GM12874 (cell line): ENCODE data around the gene PNP.

Experiments used
- TF ChIP-seq, protein P1 (sequence below): IDR thresholded peaks from 2 replicates; pipeline ENCODE4 v1.5.1; 2011; ENCODE audit warnings: low read depth, mild to moderate bottlenecking, control low read depth, low read length, moderate library complexity; ENCODE audit not compliant: insufficient read depth

The PNP gene

DNA sequence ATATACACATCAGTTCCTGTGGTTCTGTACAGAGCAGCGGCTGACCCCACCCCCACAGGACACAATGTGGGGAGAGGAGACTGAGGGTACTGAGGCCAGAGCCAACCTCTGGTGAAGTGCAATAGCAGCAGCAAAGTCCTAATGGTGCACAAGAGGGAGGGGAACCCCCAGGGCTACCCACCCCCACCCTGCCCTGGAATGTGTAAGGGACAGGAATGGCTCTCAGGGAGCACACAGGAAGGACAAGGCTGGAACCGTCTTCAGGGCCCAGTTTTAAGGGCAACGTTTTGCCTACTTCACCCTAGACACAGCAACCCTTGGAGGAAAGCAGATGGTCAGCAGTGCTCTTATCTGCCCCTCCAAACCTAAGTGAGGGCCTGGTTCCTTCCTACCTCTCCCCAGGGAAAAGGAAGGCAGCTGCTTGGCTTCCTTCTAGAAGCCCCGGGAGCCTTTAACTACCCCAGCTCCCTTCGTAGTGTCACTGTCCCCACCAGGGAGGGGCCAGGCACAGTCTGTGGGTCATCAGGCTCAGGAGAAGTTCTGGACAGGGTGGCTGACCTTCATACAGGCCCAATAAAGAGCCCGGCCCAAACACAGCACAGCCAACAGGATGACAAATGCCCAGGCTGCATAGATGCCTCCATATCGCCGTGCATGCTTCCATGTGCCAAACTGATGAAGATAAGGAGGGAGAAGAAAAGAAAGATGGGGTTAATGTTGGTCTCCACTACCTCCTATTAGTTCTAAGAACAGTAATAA lies 11.0 kb upstream of the PNP start:
- TF ChIP-seq, protein P1, sequence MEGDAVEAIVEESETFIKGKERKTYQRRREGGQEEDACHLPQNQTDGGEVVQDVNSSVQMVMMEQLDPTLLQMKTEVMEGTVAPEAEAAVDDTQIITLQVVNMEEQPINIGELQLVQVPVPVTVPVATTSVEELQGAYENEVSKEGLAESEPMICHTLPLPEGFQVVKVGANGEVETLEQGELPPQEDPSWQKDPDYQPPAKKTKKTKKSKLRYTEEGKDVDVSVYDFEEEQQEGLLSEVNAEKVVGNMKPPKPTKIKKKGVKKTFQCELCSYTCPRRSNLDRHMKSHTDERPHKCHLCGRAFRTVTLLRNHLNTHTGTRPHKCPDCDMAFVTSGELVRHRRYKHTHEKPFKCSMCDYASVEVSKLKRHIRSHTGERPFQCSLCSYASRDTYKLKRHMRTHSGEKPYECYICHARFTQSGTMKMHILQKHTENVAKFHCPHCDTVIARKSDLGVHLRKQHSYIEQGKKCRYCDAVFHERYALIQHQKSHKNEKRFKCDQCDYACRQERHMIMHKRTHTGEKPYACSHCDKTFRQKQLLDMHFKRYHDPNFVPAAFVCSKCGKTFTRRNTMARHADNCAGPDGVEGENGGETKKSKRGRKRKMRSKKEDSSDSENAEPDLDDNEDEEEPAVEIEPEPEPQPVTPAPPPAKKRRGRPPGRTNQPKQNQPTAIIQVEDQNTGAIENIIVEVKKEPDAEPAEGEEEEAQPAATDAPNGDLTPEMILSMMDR, result no peak

DNA sequence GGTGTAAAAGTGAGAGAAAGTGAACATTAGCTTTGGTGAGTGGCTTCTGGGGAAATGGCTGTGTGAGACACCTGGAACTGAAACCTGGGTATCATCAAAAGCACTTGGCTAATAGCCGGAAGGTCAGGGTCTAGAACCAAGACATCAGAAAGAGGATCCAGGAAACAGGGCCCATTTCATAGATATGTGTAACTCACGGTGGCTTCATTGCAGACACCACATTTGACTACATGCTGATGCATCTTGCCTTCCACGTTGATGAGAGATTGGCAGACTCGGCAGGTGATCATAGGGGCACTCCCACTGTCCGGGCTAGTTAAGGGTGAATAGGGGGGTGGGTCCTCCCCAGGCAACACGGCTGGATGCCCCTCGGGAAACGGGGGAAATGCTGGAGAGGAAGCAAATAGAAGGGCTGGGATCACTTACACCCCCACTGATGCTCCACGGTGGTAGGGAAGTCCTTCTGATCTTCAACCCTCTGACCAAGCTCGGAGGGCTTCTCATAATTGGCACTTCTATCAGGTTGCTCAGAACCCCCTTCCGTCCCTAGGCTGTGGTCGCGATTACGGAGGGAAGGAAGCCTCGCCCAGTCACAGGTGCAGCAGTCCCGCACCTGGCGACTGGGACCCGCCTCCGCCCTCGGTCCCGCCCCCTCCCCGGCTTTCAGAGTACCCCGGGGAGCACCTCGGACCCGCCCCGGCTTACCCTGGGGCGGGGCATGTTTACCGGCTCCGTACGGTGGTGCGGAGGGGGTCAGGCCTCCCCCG lies 8.6 kb upstream of the PNP start:
- TF ChIP-seq, protein P1, result no peak

DNA sequence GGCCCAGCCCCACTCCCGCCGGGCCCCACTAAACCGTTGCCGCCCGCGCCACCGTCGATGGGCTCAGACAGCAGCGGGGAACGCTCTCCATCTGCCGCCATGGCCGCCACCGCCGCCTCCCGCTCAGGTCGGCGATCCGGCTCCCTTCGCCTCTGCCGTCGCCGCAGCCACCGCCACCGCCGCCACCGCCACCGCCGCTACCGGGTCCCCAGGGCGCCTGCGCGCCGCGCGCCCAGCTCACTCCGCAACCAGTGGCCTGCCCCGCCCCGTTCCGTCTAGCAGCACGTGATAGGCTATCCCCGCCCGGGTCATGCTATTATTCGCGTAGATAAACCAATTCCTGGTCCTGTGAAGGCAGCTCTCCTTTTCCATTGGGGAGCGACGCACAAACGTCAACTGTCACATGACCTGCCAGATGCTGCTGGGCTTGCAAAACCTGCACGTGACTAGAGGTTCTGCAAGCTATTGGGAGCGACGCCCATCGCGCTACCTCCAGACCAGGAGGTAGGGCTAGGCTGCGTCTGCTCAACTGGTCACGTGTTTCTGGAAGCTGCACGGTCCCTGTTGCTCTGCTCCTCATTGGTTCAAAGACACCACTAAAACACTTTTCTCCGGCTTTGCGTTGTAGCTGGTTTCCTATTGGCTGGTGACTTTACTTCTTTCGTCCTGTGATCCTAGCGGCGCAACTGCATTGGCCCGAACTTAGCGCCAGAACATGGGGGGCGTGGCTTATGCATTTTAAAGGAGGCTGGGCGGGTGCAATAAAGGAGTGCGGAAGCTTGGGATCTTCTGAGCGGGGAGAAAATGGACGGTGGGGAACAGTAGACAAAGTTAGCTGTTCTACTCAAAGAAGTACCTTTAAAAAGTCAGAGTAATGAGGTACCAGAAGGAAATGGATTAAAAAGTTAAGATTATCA lies 7.7 kb upstream of the PNP start, which contains the start of gene PIP4P1:
Gene PIP4P1 (minus strand): TSS at position 210 of the 917 bp plus-strand sequence. CDS start 109 bp downstream, at position 101.
- TF ChIP-seq, protein P1, result no peak

DNA sequence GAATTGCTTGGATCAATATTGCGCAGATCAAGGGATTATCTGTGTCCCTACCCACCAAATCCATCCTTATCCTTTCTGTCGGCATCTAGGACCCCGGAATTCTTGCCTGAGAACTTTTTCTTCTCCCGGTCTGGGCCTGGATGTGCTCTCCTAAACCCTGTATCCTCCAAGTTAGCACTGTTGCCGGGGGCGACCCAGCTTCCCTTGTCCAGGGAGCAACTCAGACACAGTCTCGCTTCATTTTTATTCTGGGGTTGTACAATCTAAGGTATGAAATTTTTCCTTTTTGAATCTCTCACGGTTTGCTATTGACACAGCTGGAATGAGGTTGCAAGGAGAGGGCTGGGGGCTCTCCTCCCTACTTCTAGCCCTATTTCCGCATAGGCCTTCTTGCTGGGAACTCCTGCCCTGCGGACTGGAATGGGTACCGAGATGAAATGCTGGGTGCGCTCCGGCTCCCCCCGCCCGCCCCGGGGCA lies 403 bp upstream of the PNP start:
- TF ChIP-seq, protein P1, result no peak

DNA sequence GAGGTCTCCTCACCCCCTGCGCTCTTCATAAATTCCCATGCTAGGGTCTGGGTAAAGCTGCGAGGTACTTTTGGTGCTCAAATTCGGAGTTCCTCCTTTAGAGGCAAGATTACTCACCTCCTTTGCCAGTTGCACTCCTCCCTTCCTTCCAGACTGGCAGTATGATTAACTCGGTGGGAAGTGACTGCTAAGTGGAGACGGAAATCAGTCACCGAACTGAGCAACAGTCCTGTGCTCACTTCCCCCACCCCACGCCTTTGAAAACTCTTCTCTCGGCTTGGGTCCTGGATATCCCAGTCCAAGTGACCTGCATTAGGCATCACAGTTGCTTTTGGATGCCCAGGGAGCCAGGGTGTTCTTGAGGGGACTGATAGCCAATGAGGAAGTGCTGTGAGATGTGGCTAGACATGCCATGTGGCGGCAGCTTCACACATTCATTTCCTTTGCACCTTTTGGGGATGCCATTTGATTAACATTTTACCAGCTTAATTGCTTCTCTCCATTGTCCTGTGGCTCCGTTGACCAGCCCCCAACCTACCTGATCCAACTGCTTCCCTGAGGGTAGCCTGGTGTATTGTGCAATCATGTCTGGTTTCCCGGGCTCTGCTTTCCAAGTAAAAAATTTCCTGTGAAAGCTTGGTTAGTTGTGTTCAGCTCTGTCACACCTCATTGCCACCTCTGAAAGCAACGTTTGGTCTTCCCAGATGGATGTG lies 840 bp downstream of the PNP start:
- TF ChIP-seq, protein P1, result no peak

DNA sequence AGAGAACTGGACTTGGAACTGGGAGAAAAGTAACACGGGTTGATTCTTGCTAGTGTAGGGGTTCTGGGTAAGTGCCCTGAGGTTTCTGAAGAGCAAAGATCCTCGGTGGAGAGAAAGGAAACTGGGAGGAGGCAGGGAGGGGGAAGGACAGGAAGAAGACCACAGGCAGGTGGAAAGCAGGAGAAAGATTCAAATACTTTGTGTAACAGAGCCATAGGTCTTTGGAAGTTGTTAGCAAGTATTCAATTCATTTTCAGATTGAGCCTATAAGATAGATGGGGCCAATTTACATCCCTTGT lies 1.3 kb downstream of the PNP start:
- TF ChIP-seq, protein P1, result no peak
